Endothelial cell of umbilical vein (primary cell): ENCODE results near the gene CHM.

Experiments
- POLR2A ChIP-seq: IDR thresholded peaks from 2 replicates; pipeline ENCODE4 v1.6.1; 2012; ENCODE audit warnings: low read depth, mild to moderate bottlenecking, control low read depth, low read length
- TF ChIP-seq, protein P1 (sequence below), 2 donors: IDR thresholded peaks; 1 replicate in 1 of 2; 2 replicates in 1 of 2; pipeline ENCODE4 v1.5.1; 2011; ENCODE audit warnings: low read length in 2 of 2, mild to moderate bottlenecking in 2 of 2, moderate library complexity in 2 of 2, control low read depth in 1 of 2, inconsistent platforms in 1 of 2, low read depth in 1 of 2; ENCODE audit not compliant: insufficient read depth in 1 of 2; ENCODE audit errors: extremely low read depth in 1 of 2

DNA sequence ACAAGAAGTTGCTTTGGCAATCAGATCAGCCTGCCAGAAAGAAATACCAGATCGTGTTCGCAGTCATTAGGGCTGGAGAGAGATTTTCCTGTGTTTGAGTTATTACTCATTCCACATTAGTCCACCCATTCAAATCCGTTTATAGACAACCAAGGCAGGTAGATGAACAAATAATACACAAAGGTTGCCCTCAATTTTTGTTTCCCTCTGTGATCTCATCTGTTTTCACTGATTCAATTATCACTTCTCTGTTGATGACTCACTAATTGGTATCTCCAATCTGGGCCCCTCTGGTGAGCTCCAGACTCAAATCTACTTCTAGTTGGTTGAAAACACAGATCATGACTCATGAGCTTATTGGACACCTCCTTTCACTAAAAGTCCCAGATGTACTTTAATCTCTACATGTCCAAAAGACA, 54.5 kb downstream of the CHM start:
- TF ChIP-seq, protein P1, sequence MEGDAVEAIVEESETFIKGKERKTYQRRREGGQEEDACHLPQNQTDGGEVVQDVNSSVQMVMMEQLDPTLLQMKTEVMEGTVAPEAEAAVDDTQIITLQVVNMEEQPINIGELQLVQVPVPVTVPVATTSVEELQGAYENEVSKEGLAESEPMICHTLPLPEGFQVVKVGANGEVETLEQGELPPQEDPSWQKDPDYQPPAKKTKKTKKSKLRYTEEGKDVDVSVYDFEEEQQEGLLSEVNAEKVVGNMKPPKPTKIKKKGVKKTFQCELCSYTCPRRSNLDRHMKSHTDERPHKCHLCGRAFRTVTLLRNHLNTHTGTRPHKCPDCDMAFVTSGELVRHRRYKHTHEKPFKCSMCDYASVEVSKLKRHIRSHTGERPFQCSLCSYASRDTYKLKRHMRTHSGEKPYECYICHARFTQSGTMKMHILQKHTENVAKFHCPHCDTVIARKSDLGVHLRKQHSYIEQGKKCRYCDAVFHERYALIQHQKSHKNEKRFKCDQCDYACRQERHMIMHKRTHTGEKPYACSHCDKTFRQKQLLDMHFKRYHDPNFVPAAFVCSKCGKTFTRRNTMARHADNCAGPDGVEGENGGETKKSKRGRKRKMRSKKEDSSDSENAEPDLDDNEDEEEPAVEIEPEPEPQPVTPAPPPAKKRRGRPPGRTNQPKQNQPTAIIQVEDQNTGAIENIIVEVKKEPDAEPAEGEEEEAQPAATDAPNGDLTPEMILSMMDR (IDR thresholded peaks at IDR 0.05; ENCODE audit: extremely low read depth in 1 of 2, insufficient read depth in 1 of 2, low read depth in 1 of 2, low read length in 2 of 2): no peak
- TF ChIP-seq POLR2A: no peak
